ENCODE data around the gene KIF13A. TPM values are rescaled to one million over a fixed set of nuclear protein-coding genes. Genes with fewer than 3 reads are reported as not detected.

The KIF13A gene
- total and polyA plus RNA-seq, 10 donors: 3.7 to 32.0 (median 19.9) TPM

- Histone ChIP-seq H3K27ac (no peak overlapping the region), H3K9me3 (no peaks in the 10 kb centered on the region), H3K36me3 (peaks cover 0 to 24% (median 0%) of the 10 kb centered on the region in 6 donors), H3K4me1 (no peaks in the 10 kb centered on the region), H3K27me3 (replicated peaks in 1 of 7) (no peaks in the 10 kb centered on the region), H3K4me3 (no peak overlapping the region)
- WGBS, 5 donors: 80 to 88% (median 83%) methylated on average over 8 of the region's 8 CpGs
- DNase-seq: no peak
- TF ChIP-seq POLR2A (IDR thresholded peaks at IDR 0.05) (no peak), POLR2AphosphoS5 (IDR thresholded peaks at IDR 0.05) (no peak)
- TF ChIP-seq, protein P1, sequence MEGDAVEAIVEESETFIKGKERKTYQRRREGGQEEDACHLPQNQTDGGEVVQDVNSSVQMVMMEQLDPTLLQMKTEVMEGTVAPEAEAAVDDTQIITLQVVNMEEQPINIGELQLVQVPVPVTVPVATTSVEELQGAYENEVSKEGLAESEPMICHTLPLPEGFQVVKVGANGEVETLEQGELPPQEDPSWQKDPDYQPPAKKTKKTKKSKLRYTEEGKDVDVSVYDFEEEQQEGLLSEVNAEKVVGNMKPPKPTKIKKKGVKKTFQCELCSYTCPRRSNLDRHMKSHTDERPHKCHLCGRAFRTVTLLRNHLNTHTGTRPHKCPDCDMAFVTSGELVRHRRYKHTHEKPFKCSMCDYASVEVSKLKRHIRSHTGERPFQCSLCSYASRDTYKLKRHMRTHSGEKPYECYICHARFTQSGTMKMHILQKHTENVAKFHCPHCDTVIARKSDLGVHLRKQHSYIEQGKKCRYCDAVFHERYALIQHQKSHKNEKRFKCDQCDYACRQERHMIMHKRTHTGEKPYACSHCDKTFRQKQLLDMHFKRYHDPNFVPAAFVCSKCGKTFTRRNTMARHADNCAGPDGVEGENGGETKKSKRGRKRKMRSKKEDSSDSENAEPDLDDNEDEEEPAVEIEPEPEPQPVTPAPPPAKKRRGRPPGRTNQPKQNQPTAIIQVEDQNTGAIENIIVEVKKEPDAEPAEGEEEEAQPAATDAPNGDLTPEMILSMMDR (IDR thresholded peaks at IDR 0.05 in 8 of 11, conservative IDR thresholded peaks at IDR 0.05 in 3 of 11): no peak
- intact Hi-C loops (cut with DNase I; ENCODE audit: low total_unique reads): no loop called here
These were observed 144.3 kb downstream of the KIF13A start for GRCh38 chr6:17842934-17843821.

DNA sequence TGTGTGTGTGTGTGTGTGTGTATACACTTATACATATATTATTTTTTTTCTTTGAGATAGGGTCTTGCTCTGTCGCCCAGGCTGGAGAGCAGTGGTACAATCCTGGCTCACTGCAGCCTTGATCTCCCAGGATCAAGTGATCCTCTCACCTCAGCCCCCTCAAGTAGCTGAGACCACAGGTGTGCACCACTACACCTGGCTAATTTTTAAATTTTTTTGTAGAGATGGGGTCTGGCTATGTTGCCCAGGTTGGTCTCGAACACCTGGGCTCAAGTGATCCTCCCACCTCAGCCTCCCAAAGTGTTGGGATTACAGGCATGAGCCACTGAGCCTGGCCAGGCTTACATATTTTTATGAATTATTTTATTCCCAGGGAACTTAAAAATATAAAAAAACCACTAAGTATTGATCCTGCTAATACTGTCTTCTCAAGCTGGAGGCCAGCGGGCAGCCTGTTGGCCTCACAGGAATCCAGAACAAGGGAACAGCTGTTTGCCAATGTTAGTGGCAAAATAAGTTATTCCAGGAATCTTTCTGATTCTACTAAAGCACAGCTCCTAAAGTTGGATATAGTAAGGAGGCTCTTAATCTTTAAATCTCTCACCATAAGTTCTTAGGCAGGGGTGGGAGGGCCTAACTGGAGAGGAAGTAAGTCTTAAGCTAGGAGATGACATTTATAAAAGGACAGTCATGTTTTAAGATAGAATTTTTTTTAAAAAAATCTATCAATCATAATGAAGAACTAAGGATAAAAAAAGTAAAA lies 145.2 kb downstream of the KIF13A start:
- TF ChIP-seq POLR2AphosphoS5 (IDR thresholded peaks at IDR 0.05): no peak
- no peak for TF ChIP-seq POLR2A (IDR thresholded peaks at IDR 0.05)
- TF ChIP-seq, protein P1 (IDR thresholded peaks at IDR 0.05 in 8 of 11, conservative IDR thresholded peaks at IDR 0.05 in 3 of 11): no peak
- H3K4me3 ChIP-seq: no peak overlapping the region
- no peaks in the 10 kb centered on the region for H3K27me3 ChIP-seq (replicated peaks in 1 of 7)
- H3K36me3 ChIP-seq: peaks cover 0 to 23% (median 0%) of the 10 kb centered on the region in 6 donors
- no peak overlapping the region for H3K27ac ChIP-seq
- H3K4me1 ChIP-seq: no peaks in the 10 kb centered on the region
- DNase-seq: no peak
- intact Hi-C loops (cut with DNase I; ENCODE audit: low total_unique reads): no loop called here
- 92 to 98% (median 93%) methylated on average over 3 of the region's 3 CpGs for WGBS, 5 donors
- H3K9me3 ChIP-seq: no peaks in the 10 kb centered on the region

GRCh38 chr6:17839513-17840223 lies 147.8 kb downstream of the KIF13A start:
- DNase-seq: no peak
- H3K27ac ChIP-seq: no peak overlapping the region
- intact Hi-C loops (cut with DNase I; ENCODE audit: low total_unique reads): no loop called here
- H3K9me3 ChIP-seq: no peaks in the 10 kb centered on the region
- WGBS, 5 donors: 92 to 95% (median 93%) methylated on average over 9 of the region's 9 CpGs
- H3K4me1 ChIP-seq: no peaks in the 10 kb centered on the region
- no peak overlapping the region for H3K4me3 ChIP-seq
- H3K27me3 ChIP-seq (replicated peaks in 1 of 7): no peaks in the 10 kb centered on the region
- H3K36me3 ChIP-seq: peaks cover 0 to 33% (median 3%) of the 10 kb centered on the region in 6 donors
- TF ChIP-seq, protein P1 (IDR thresholded peaks at IDR 0.05 in 8 of 11, conservative IDR thresholded peaks at IDR 0.05 in 3 of 11): no peak
- no peak for TF ChIP-seq POLR2A (IDR thresholded peaks at IDR 0.05)
- no peak for TF ChIP-seq POLR2AphosphoS5 (IDR thresholded peaks at IDR 0.05)

All from spleen (tissue), 11 donors.